GM21526 (cell line): ENCODE data around the gene EIF5B.
A peak's percentile ranks its signal among the peaks of the same experiment; 100 is the strongest.
"Not testable (repeated sequence)": the region's sequence is repeated elsewhere in the genome, so short reads cannot be mapped to it uniquely, and the experiment has no call there.

Source experiments
- ATAC-seq: cut with Tn5 transposase; IDR thresholded peaks from one replicate; pipeline ENCODE4 v1.9.1; 2021; ENCODE audit warnings: moderate library complexity; ENCODE audit not compliant: unreplicated experiment, low FRiP score

Gene EIF5B, protein sequence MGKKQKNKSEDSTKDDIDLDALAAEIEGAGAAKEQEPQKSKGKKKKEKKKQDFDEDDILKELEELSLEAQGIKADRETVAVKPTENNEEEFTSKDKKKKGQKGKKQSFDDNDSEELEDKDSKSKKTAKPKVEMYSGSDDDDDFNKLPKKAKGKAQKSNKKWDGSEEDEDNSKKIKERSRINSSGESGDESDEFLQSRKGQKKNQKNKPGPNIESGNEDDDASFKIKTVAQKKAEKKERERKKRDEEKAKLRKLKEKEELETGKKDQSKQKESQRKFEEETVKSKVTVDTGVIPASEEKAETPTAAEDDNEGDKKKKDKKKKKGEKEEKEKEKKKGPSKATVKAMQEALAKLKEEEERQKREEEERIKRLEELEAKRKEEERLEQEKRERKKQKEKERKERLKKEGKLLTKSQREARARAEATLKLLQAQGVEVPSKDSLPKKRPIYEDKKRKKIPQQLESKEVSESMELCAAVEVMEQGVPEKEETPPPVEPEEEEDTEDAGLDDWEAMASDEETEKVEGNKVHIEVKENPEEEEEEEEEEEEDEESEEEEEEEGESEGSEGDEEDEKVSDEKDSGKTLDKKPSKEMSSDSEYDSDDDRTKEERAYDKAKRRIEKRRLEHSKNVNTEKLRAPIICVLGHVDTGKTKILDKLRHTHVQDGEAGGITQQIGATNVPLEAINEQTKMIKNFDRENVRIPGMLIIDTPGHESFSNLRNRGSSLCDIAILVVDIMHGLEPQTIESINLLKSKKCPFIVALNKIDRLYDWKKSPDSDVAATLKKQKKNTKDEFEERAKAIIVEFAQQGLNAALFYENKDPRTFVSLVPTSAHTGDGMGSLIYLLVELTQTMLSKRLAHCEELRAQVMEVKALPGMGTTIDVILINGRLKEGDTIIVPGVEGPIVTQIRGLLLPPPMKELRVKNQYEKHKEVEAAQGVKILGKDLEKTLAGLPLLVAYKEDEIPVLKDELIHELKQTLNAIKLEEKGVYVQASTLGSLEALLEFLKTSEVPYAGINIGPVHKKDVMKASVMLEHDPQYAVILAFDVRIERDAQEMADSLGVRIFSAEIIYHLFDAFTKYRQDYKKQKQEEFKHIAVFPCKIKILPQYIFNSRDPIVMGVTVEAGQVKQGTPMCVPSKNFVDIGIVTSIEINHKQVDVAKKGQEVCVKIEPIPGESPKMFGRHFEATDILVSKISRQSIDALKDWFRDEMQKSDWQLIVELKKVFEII

DNA sequence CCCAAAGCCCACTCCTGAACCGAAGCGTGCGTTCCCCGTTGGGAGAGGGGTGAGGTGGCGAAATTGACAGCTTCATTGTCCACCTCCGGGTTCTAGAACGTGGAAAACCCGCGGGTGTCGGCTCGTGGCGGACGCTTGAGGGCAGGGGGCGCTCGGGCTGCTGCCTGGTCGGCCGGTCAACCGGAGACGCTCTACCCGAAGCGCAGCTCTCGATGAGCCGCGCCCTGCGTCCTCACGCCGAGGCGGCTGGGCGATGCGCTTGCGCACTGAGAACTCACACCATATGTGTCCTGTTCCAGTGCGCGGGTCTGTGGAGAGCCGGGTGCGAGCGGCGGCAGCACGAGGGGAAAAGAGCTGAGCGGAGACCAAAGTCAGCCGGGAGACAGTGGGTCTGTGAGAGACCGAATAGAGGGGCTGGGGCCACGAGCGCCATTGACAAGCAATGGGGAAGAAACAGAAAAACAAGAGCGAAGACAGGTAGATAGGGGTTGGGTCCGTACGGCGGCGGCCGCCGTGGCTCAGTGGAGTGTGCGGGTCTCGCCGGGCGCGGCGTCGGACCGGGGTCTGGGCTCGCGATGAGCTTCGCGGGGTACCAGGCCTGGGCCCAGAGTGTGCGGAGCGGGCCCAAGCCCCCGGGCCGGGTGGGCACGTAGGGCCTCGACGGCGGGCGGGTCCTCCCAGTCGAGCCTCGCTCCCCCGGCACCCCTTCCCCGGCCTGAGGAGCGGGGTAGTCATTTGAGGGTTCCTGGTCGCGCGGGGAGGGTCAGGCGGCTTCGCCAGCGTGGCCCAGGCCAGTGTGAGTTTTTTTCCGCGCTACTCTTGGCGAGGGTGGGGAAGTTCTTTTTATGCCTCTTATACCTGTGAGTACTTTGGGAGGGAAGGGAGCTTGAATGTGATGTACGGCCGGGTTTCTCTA, at the start of gene EIF5B:
EIF5B (plus strand) TSS at position 277 of the 916 bp plus-strand sequence; CDS start at position 443, 166 bp downstream.
- ATAC-seq: peak; percentile 57

DNA sequence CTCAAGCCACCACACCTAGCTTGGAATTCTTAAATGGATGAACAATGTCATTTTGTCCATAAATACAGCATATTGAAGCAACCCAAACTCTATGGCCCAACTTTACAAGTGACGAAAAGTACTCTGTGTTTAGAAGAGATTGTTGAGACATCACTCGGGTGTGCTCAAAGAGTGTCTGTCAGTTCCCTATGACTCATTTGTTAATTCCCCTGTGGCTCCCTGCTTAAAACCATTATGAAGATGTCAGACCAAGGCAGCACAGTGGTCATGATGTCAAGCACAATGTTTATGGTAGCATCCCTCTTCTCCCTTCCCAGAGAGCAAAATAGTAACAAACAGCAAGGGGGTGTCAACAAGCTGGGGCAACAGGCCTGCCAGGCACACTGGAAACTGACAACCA, 39.2 kb upstream of the EIF5B start:
- ATAC-seq: no peak

DNA sequence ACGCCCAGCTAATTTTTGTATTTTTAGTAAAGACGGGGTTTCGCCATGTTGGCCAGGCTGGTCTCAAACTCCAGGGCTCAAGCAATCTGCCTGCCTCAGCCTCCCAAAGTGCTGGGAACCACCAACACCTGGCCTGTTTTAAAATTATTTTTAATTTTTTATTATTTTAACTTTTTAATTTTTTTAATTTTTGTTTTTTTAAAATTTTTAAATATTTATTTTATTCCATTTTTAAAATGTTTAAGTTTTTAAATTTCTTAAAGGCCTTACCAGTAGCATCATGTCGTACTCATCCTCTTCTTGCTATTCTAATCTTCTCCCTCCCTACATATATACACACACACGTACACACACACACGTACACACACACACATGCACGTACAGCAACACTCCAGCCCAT, 37.6 kb upstream of the EIF5B start:
- no peak for ATAC-seq

DNA sequence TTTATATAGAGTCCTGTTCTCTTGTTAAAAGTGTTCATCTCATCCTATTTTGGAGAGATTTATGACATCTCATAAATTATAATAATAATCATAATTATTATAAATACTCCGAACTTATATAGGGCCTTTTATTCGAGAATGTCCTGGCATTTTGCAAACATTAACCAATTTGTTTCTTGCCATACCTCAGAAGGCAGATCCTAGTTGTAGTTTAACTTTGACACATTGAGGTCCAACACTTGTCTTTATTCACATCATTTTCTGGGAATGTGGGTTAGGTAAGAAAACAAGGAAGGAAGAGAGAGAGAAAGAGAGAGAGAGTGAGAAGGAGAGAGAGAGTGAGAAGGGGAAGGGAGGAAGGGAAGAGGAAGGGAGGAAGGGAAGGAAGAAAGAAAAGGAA, 36.1 kb upstream of the EIF5B start, which contains the start of gene LYG1:
LYG1 (minus strand) TSS at position 101 of the 400 bp plus-strand sequence. CDS start 5,527 bp downstream, outside the sequence.
- ATAC-seq: not testable (repeated sequence)

DNA sequence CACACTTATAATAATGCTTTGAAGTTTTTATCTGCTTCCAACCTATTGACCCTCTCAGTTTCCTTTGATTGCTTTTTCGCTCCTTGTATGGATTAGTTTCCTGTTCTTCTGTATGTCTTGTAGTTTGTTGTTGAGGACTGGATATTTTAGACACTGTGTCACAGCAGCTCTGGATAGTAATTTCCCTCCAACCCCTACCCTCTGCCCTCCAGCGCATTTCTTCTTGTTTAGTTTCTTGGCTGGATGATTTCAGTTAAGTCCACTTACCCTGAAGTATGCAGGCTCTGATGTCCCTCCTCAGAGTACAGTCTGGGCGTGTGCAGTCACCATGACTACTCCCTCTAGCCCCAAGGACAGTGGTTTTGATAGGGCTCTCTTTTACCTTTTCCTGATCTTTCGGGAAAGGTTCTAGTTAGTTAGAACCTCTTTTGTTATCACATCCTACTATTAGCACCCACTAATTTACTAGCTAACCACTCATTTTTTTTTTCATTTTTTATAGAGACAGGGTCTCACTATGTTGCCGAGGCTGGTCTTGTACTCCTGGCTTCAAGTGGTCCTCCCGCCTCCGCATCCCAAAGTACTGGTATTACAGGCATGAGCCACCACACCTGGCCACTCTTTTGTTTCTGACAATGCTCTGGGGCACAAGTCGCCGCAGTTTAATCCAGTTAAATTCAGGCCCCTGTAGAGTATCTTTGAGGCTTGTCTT, 19.9 kb upstream of the EIF5B start:
- ATAC-seq: no peak

DNA sequence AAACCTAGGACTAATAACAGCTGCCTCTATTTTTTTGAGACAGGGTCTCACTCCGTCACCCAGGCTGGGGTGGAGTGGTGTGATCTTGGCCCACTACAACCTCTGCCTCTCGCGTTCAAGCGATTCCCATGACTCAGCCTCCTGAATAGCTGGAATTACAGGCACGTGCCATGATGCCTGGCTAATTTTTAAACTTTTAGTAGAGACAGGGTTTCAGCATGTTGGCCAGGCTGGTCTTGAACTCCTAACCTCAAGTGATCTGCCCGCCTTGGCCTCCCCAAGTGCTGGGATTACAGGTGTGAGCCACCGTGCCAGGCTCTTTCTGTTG, 19.4 kb upstream of the EIF5B start:
- ATAC-seq: not testable (repeated sequence)

DNA sequence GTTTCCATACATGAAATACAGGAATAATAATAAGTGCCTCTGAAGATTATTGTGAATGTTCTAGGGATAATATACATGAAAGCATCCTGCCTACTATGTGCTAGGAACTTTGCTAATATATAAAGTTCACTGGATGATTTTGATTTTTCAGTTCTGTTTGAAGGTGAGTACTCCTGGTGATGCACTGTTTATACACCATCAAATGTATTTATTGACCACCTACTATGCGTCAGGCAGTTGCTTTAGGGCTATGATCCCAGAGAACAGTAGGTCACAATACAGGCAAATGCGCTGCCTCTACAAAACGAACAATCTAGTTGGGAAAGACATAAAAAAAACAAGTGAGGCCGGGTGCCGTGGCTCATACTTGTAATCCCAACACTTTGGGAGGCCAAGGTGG, 11.8 kb upstream of the EIF5B start:
- no peak for ATAC-seq

DNA sequence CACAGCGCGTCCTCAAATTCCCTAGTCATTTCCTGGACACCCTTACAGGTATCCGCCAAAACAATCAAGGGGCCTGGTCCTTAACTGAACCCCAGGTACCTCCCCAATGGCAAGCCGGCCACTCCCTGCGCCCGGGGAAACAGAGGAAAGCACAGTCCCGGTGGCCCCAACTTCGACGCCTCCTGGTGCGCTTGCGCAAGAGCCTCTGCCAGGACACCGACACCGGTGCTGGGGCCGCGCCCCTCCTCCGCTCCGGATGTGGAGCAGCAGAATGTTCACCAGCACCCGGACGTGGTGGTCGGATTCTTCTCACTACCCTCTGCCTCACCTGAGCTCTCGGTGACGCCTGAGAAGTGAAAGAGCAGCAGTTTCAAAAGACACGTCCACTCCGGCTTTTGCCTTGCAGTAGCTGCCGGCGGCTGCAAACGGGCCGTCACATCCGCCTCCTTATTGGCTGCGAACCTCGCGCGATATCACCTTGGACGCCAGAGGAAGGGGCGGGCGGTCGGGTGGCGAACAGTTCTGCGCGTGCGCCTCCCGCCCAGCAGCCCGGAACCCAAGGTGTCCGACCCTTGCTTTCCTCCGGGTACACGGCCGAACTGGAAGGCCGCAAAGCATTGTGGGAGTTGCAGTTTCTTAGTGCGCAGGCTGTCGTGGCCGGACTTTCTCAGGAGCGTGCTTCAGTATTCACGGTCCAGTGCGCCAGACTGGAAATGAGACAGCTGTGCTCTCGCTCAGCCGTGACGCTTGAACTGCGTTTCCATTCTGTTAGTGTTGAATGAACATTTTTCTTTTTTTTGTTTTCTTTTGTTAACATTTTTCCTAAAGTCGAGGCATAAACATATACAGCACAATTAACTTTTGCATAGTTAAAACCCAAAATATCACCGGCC, 1.0 kb upstream of the EIF5B start, which contains the start of gene TXNDC9:
TXNDC9 (minus strand) TSS at position 423 of the 893 bp plus-strand sequence. CDS start 3,123 bp downstream, outside the sequence.
- ATAC-seq: peak; percentile 61

DNA sequence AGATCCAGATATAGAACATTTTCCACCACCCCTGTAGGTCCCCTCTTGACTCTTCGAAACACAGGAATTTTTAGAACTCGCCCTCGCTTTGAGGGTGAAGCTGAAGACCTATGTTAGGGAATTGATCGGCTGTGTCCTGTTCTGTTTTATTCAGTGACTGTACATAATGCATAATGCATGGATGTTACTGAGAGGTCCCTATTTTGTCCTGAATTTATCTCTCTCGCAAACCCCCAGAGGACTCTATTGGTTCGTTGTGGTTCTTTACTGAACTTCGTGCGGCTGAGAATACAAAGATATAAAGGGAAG, 431 bp upstream of the EIF5B start:
- peak; percentile 1 for ATAC-seq

DNA sequence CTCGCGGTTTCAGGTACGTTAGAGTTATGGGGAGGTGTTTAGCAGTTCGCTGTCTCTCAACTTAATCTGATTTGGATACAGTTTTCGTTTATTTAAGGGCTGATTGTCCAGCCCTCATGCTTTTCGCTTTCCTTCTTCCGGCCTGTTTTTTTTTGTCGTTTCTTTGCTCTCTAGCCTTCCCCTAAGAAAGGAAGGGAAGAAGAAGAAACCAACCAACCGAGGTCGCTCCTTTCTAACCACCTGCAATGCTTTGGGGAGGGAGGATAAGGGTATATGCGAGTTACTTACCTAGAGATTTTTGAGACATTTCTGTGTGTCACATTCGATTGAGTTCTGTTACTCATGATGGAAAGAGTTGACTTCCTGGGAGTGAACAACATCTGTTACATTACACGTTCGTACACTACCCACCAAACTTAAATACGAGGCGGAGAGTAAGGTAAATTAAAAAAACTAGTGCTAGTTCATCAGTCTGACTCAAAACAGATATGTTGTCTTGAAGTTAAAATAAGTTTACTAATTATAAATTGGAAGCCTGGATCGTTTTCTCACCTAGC, 918 bp downstream of the EIF5B start:
- ATAC-seq: no peak

DNA sequence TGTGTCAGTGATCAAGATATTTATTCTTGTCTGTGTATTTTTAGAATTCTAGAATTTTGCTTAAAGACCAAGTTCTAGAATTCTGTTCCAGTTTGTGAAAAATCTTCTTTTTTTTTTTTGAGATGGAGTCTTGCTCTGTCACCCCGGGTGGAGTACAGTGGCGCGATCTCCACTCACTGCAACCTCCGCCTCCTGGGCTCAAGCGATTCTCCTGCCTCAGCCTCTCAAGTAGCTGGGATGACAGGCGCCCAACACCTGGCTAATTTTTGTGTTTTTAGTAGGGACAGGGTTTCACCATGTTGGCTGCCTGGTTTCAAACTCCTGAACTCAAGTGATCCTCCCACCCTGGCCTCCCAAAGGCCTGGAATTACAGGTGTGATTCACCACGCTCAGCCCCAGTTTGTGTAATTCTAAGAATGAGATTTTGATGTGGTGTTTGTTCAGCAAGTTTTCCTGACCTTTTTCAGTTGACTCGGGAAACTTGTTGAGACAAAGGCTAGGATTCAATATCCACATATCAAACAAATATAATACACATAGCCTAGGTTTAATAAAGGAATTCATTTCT, 3.6 kb downstream of the EIF5B start:
- ATAC-seq: no peak

DNA sequence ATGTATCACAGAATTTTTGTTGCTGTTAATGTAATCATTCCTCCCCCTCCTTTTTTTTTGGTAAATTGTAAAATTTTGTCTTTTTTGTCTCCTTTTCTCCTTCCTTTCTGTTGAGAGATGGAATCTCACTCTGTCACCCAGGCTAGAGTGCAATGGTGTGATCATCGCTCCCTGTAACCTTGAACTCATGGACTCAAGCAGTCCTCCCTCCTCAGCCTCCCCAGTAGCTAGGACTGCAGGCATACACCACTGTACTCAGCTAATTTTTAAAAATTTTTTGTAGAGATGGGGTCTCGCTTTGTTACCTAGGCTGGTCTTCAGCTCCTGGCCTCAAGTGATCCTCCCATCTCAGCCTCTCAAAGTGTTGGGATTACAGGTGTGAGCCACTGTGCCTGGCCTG, 5.3 kb downstream of the EIF5B start:
- ATAC-seq: no peak

DNA sequence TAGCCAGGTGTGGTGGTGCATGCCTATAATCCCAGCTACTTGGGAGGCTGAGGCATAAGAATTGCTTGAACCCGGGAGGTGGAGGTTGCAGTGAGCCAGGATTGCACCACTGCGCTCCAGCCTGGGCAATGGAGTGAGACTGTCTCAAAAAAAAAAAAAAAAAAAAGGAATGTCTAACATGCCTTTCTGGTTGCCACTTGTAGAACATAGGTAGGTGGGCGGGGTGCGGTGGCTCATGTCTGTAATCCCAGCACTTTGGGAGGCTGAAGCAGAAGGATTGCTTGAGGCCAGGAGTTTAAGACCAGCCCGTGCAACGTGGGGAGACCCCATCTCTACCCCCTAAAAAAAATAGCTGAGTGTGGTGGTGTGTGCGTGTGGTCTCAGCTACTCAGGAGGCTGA, 8.3 kb downstream of the EIF5B start:
- ATAC-seq: not testable (repeated sequence)

DNA sequence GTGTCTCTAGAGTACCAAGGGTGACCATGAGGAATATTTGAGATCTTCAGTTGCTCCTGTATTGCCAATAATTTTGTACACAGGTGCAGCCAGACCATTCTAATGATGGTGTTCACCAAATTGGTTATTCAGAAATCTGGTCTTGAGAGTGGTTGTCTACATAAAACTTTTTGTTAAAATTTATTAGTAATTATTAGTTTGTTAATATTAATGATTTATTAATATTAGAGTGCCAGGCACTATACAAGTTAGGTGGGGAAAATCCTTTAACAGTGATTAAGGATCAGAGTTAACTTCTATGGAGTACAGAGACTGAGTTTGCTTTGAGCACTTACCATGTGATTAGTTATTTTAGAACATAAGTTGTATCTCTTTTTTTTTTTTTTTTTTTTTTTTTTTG, 9.0 kb downstream of the EIF5B start:
- no peak for ATAC-seq

DNA sequence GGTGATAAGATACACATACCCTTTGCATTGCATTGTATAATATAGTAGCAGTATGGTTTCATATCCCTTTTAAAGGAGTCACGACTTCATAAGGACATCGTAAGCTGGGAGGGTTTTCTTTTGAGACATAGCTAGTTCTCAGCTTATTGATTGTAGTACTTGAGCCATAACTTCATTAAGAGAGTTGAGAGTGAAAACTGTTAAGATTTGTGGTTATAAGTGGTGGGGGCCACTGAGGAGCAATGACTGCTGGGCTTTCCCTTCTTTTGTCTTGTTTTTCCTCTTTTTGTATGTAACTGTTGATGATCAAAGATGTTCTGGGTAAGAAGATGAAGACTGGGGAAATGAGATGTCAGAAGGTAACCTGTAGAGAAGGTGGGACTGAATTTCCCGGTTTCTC, 11.0 kb downstream of the EIF5B start:
- no peak for ATAC-seq

DNA sequence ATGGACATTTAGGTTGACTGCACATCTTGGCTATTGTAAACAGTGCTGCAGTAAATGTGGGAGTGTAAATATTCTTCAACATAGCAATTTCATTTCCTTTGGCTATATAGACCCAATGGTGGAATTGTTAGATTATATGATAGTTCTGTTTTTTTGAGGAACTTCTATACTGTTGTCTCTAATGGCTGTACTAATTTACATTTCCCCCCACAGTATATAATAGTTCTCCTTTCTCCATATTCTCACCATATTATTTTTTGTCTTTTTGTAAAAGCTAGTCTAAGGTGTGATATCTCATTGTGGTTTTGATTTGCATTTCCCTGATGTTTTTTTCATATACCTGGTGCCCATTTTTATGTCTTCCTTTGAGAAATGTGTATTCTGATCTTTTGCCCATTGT, 13.0 kb downstream of the EIF5B start:
- no peak for ATAC-seq

DNA sequence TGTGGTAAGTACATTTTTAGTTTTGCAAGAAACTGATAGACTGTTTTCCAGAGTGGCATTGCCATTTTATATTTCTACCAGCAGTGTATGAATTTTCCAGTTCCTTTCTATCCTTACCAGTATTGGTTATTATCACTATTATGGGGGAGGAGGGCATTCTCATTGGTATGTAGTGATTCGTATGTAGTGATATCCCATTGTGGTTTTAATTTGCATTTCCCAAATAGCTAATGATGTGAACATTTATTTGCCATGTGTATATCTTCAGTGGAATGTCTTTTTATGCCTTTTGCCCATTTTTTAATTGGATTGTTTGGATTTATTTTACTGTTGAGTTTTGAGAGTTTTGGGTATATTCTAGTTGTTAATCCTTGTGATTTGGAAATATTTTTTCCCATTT, 16.9 kb downstream of the EIF5B start:
- ATAC-seq: no peak

DNA sequence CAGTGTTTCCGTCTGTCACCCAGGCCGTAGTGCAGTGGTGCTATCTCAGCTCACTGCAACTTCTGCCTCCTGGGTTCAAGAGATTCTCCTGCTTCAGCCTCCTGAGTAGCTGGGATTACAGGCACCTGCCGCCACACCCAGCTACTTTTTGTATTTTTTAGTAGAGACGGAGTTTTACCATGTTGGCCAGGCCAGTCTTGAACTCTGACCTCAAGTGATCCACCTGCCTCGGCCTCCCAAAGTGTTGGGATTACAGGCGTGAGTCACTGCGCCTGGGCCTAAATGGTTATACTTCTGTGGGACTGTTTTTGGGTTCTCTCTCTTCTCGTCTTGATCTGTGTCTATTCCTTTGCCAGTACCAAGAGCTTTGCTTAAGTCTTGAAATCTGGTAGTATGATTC, 17.6 kb downstream of the EIF5B start:
- not testable (repeated sequence) for ATAC-seq
